OCI-LY3 (cell line): ENCODE results near the gene CARS1.
"Not testable (repeated sequence)": the region's sequence is repeated elsewhere in the genome, so short reads cannot be mapped to it uniquely, and the experiment has no call there.

ENCODE experiments used
- H2AFZ ChIP-seq: fragments of 200-600, 300-600 bp; shearing (Covaris generic); 2 replicates; pipeline ENCODE4 v1.6.0; 2014; ENCODE audit warnings: antibody characterized with exemption, low read depth, low read length
- H3K27ac ChIP-seq: fragments of 200-600, 300-600 bp; sonication (generic); 2 replicates; pipeline ENCODE4 v1.5.1; 2014; ENCODE audit warnings: mild to moderate bottlenecking, low read length, moderate library complexity, mixed read lengths
- H3K27me3 ChIP-seq: fragments of 200-600, 300-600 bp; sonication (generic); 2 replicates; pipeline ENCODE4 v1.6.1; 2014; ENCODE audit warnings: low read depth, low read length, mixed read lengths
- H3K36me3 ChIP-seq: fragments of 200-600, 300-600 bp; sonication (generic); replicated peaks from 2 replicates; pipeline ENCODE3; 2014; ENCODE audit warnings: low read depth, low read length, mixed read lengths
- H3K4me1 ChIP-seq: fragments of 300-600, 200-600 bp; sonication (generic); 2 replicates; pipeline ENCODE4 v1.6.1; 2014; ENCODE audit warnings: low read length, mixed read lengths
- H3K4me2 ChIP-seq: fragments of 200-600, 300-600 bp; sonication (generic); 2 replicates; pipeline ENCODE4 v1.6.1; 2014; ENCODE audit warnings: low read length, mixed read lengths
- H3K4me3 ChIP-seq: fragments of 300-600, 200-600 bp; sonication (generic); 2 replicates; pipeline ENCODE4 v1.5.1; 2014; ENCODE audit warnings: antibody characterized with exemption, mild to moderate bottlenecking, low read length, moderate library complexity
- H3K79me2 ChIP-seq: fragments of 300-600, 200-600 bp; shearing (Covaris generic); 2 replicates; pipeline ENCODE4 v1.6.1; 2014; ENCODE audit warnings: mild to moderate bottlenecking, low read length, mixed read lengths
- H3K9ac ChIP-seq: fragments of 300-600, 200-600 bp; shearing (Covaris generic); 2 replicates; pipeline ENCODE4 v1.6.0; 2014; ENCODE audit warnings: mild to moderate bottlenecking, low read length, moderate library complexity
- H3K9me3 ChIP-seq: fragments of 200-600, 300-600 bp; shearing (Covaris generic); 2 replicates; pipeline ENCODE4 v1.6.1; 2014; ENCODE audit warnings: low read length, mixed read lengths; ENCODE audit not compliant: insufficient read depth
- H4K20me1 ChIP-seq: fragments of 200-600, 300-600 bp; sonication (generic); 2 replicates; pipeline ENCODE4 v1.6.1; 2016; ENCODE audit warnings: low read length, mixed read lengths; ENCODE audit not compliant: insufficient read depth
- CTCF ChIP-seq: fragments of 200-600, 300-600 bp; sonication (generic); IDR thresholded peaks from 2 replicates; pipeline ENCODE4 v1.5.1; 2014; ENCODE audit warnings: antibody characterized with exemption, low read length, low read depth
- EZH2phosphoT487 ChIP-seq: fragments of 200-600 bp; shearing (Covaris generic); IDR thresholded peaks from 2 replicates; pipeline ENCODE4 v1.6.1; 2018; ENCODE audit warnings: antibody characterized with exemption, mixed run types, low read depth

Gene CARS1

GRCh38 chr11:3074912-3075589 lies 17.8 kb upstream of the CARS1 start:
- Histone ChIP-seq H3K4me2 (no peak overlapping the region), H3K9ac (no peak overlapping the region), H3K27ac (no peak overlapping the region), H3K27me3 (peaks cover 1% of the 10 kb centered on the region; the same call in 1 of the 2 replicates), H3K79me2 (no peaks in the 10 kb centered on the region), H3K9me3 (no peaks in the 10 kb centered on the region), H2AFZ (no peak overlapping the region), H3K36me3 (no peaks in the 10 kb centered on the region), H3K4me1 (0 out of 2 replicates have a peak, but pooled peaks cover 3% of the 10 kb centered on the region), H3K4me3 (no peak overlapping the region), H4K20me1 (no peaks in the 10 kb centered on the region)
- TF ChIP-seq CTCF: no peak
- no peak for TF ChIP-seq EZH2phosphoT487

GRCh38 chr11:3073029-3073435 lies 15.8 kb upstream of the CARS1 start:
- Histone ChIP-seq H3K36me3 (no peaks in the 10 kb centered on the region), H3K9me3 (no peaks in the 10 kb centered on the region), H3K4me2 (no peak overlapping the region), H3K27me3 (no peaks in the 10 kb centered on the region), H3K9ac (no peak overlapping the region), H3K4me3 (no peak overlapping the region), H4K20me1 (no peaks in the 10 kb centered on the region), H2AFZ (no peak overlapping the region), H3K4me1 (0 out of 2 replicates have a peak, but pooled peaks cover 3% of the 10 kb centered on the region), H3K27ac (no peak overlapping the region), H3K79me2 (no peaks in the 10 kb centered on the region)
- TF ChIP-seq EZH2phosphoT487 (no peak), CTCF (no peak)

- Histone ChIP-seq H3K27me3 (no peaks in the 10 kb centered on the region), H3K4me3 (no peak overlapping the region), H3K27ac (no peak overlapping the region), H3K4me2 (no peak overlapping the region), H3K4me1 (0 out of 2 replicates have a peak, but pooled peaks cover 3% of the 10 kb centered on the region), H4K20me1 (no peaks in the 10 kb centered on the region), H3K9ac (no peak overlapping the region), H3K36me3 (no peaks in the 10 kb centered on the region), H3K9me3 (no peaks in the 10 kb centered on the region), H3K79me2 (no peaks in the 10 kb centered on the region), H2AFZ (no peak overlapping the region)
- TF ChIP-seq EZH2phosphoT487: no peak
- no peak for TF ChIP-seq CTCF
Observed at GRCh38 chr11:3069425-3069824, 12.2 kb upstream of the CARS1 start.

GRCh38 chr11:3066308-3066707 lies 9.1 kb upstream of the CARS1 start:
- not testable (repeated sequence) for H3K4me2 ChIP-seq, H3K27me3 ChIP-seq, H2AFZ ChIP-seq, H3K4me3 ChIP-seq, H3K27ac ChIP-seq, H3K4me1 ChIP-seq, H3K9me3 ChIP-seq, H3K36me3 ChIP-seq, H3K79me2 ChIP-seq, H4K20me1 ChIP-seq, H3K9ac ChIP-seq

GRCh38 chr11:3064709-3065108 lies 7.5 kb upstream of the CARS1 start:
- not testable (repeated sequence) for H2AFZ ChIP-seq, H3K9ac ChIP-seq

GRCh38 chr11:3063876-3064275 lies 6.7 kb upstream of the CARS1 start:
- not testable (repeated sequence) for H3K36me3 ChIP-seq, H3K27ac ChIP-seq, H3K9me3 ChIP-seq, H3K79me2 ChIP-seq, H2AFZ ChIP-seq, H3K4me1 ChIP-seq, H3K9ac ChIP-seq, H4K20me1 ChIP-seq, H3K4me2 ChIP-seq, H3K27me3 ChIP-seq, H3K4me3 ChIP-seq

More at GRCh38 chr11:3064709-3065108, 7.5 kb upstream of the CARS1 start:
- not testable (repeated sequence) for H3K27me3 ChIP-seq, H3K4me2 ChIP-seq, H3K4me1 ChIP-seq, H3K27ac ChIP-seq, H3K79me2 ChIP-seq, H3K4me3 ChIP-seq, H4K20me1 ChIP-seq, H3K36me3 ChIP-seq, H3K9me3 ChIP-seq

GRCh38 chr11:3063432-3063831 lies 6.2 kb upstream of the CARS1 start:
- not testable (repeated sequence) for H2AFZ ChIP-seq, H3K27me3 ChIP-seq, H3K36me3 ChIP-seq, H3K79me2 ChIP-seq, H3K4me2 ChIP-seq, H3K9me3 ChIP-seq, H3K27ac ChIP-seq, H3K9ac ChIP-seq, H4K20me1 ChIP-seq, H3K4me3 ChIP-seq
- peaks cover 10% of the 10 kb centered on the region for H3K4me1 ChIP-seq
